GM23248 (cell line): ENCODE results near the gene OPRD1. TPM values are rescaled to one million over a fixed set of nuclear protein-coding genes. Genes with fewer than 3 reads are reported as not detected.
"Not testable (repeated sequence)": the region's sequence is repeated elsewhere in the genome, so short reads cannot be mapped to it uniquely, and the experiment has no call there.

Experiments
- DNase-seq: peaks from one replicate; pipeline ENCODE4 v3.0.0-alpha.2; 2015
- H2AFZ ChIP-seq: fragments of 200-600 bp; sonication (generic); 2 replicates; pipeline ENCODE4 v1.6.1; 2016; ENCODE audit warnings: antibody characterized with exemption
- H3F3A ChIP-seq: fragments of 200-600 bp; sonication (generic); 2 replicates; pipeline ENCODE4 v1.6.1; 2016; ENCODE audit warnings: mild to moderate bottlenecking, antibody characterized with exemption, mixed run types; ENCODE audit not compliant: insufficient read depth
- H3K27ac ChIP-seq: fragments of 200-600 bp; sonication (generic); 2 replicates; pipeline ENCODE4 v1.5.1; 2016; ENCODE audit warnings: mild to moderate bottlenecking
- H3K27me3 ChIP-seq: fragments of 200-600 bp; sonication (generic); replicated peaks from 2 replicates; pipeline ENCODE4 v1.6.1; 2016; ENCODE audit warnings: mild to moderate bottlenecking; ENCODE audit not compliant: insufficient read depth
- H3K36me3 ChIP-seq: fragments of 200-600 bp; sonication (generic); 2 replicates; pipeline ENCODE4 v1.6.1; 2016; ENCODE audit warnings: low read depth, mild to moderate bottlenecking
- H3K4me1 ChIP-seq: fragments of 200-600 bp; sonication (generic); 2 replicates; pipeline ENCODE4 v1.6.1; 2016; ENCODE audit warnings: mild to moderate bottlenecking; ENCODE audit not compliant: insufficient read depth
- H3K4me2 ChIP-seq: fragments of 200-600 bp; sonication (generic); one replicate; pipeline ENCODE4 v1.6.1; 2016; ENCODE audit warnings: mild to moderate bottlenecking; ENCODE audit not compliant: unreplicated experiment
- H3K4me3 ChIP-seq: fragments of 200-600 bp; sonication (generic); 2 replicates; pipeline ENCODE4 v1.5.1; 2016; ENCODE audit warnings: mild to moderate bottlenecking
- H3K79me2 ChIP-seq: fragments of 200-600 bp; sonication (generic); 2 replicates; pipeline ENCODE4 v1.6.1; 2016; ENCODE audit warnings: mild to moderate bottlenecking; ENCODE audit not compliant: insufficient read depth
- H3K9ac ChIP-seq: fragments of 200-600 bp; sonication (generic); 2 replicates; pipeline ENCODE4 v1.6.1; 2016; ENCODE audit warnings: mild to moderate bottlenecking
- H3K9me2 ChIP-seq: fragments of 200-600 bp; sonication (generic); 2 replicates; pipeline ENCODE4 v1.6.1; 2016; ENCODE audit warnings: mixed run types, mild to moderate bottlenecking, moderate library complexity; ENCODE audit not compliant: insufficient read depth
- H3K9me3 ChIP-seq: fragments of 200-600 bp; sonication (generic); one replicate; pipeline ENCODE4 v1.6.1; 2017; ENCODE audit warnings: low read depth
- H4K20me1 ChIP-seq: fragments of 200-600 bp; sonication (generic); 2 replicates; pipeline ENCODE4 v1.6.0; 2016; ENCODE audit not compliant: insufficient read depth
- EZH2 ChIP-seq: fragments of 200-600 bp; sonication (generic); IDR thresholded peaks from 2 replicates; pipeline ENCODE4 v1.6.1; 2018; ENCODE audit warnings: antibody characterized with exemption, mild to moderate bottlenecking; ENCODE audit not compliant: insufficient read depth, poor library complexity, severe bottlenecking
- EZH2phosphoT487 ChIP-seq: fragments of 200-600 bp; sonication (generic); IDR thresholded peaks from 2 replicates; pipeline ENCODE4 v1.6.1; 2018; ENCODE audit warnings: antibody characterized with exemption, moderate library complexity, mild to moderate bottlenecking, low read depth; ENCODE audit not compliant: insufficient read depth
- WGBS, 2 experiments: methylation state at CpG; one replicate each; pipeline ENCODE4 v1.1.6; 2015 to 2017; ENCODE audit warnings: low lambda C conversion rate in 2 of 2, low coverage in 1 of 2; ENCODE audit errors: missing lambda C conversion rate in 2 of 2; 5-methylcytosine and 5-hydroxymethylcytosine counted together
- in situ Hi-C: fragments of 300-500 bp; cut with MboI; formaldehyde crosslinking; loops from 2 replicates; pipeline ENCODE4 v1.15.0; 2020
- polyA plus RNA-seq: library from polyadenylated mRNA; unstranded; fragments of >200 nt; fragmentation: Nextera tagmentation; extraction: Ambion mirVana; gene quantifications from 2 replicates; pipeline ENCODE4 v1.2.1, GENCODE V29; 2016
- total RNA-seq: library from RNA; depleted of rRNA; stranded (reverse); fragments of >200 nt; shearing (Covaris generic); gene quantifications from 2 replicates; pipeline ENCODE4 v1.2.3, GENCODE V29; 2014

The OPRD1 gene
- total and polyA plus RNA-seq, 2 experiments from 2014 or later: not detected

DNA sequence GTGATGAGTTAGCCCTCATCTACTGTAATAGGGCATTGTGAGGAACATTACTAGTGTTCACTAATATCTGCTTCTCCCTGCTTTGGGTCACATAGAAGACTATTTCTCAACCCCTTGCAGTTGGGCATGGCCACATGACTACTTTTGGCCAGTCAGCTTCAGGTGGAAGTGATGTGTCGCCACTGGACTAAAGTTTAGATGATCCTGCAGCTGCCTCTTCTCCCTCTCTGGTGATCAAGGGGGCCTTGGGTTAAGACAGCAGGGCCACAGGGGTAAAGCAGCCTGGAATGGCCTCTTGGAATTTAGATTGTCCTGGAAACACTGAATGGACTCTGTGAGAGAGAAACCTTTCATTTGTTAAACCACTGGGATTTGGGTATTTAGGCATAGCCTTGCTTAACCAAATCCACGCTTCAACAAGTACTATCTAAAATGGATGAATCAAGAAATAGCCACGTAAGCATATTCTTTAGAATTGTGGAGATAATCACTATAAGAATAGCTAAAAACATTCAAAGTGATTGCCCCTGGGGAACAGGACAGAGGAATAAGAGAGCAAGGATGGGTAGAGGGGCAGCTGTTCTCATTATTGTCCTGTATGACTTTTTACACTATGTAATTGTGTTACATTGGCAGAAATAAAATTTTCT lies 41.2 kb downstream of the OPRD1 start:
- H3K27me3 ChIP-seq: peaks cover 18% of the 10 kb centered on the region; the same call in 1 of the 2 replicates
- no peak overlapping the region for H3K9ac ChIP-seq
- no peaks in the 10 kb centered on the region for H3K4me1 ChIP-seq
- no peaks in the 10 kb centered on the region for H3K9me2 ChIP-seq
- H3K4me3 ChIP-seq: no peak overlapping the region
- H4K20me1 ChIP-seq: no peaks in the 10 kb centered on the region
- H3K4me2 ChIP-seq: no peak overlapping the region
- H3K9me3 ChIP-seq: no peaks in the 10 kb centered on the region
- in situ Hi-C loops: no loop called here
- WGBS, 2 experiments: 57 to 65% methylated on average over 3 of the region's 3 CpGs
- no peak overlapping the region for H2AFZ ChIP-seq
- H3F3A ChIP-seq: no peaks in the 10 kb centered on the region
- H3K79me2 ChIP-seq: no peaks in the 10 kb centered on the region
- DNase-seq: no peak
- no peaks in the 10 kb centered on the region for H3K36me3 ChIP-seq
- no peak overlapping the region for H3K27ac ChIP-seq
- TF ChIP-seq EZH2phosphoT487 (no peak), EZH2 (no peak)

DNA sequence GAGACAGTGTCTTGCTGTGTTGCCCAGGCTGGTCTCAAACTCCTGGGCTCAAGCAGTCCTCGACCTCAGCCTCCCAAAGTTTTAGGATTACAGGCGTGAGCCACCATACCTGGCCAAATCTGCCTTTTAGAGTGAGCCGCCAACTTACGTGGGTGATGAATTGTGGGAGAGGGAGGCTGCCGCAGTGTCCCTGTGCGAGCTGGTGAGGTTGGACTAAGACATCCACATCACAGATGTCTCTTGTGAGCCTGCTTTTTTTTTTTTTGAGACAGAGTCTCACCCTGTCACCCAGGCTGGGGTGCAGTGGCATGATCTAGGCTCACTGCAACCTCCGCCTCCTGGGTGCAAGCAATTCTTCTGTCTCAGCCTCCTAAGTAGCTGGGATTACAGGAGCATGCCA lies 42.4 kb downstream of the OPRD1 start:
- H3K4me1 ChIP-seq, H3K79me2 ChIP-seq, DNase-seq, H3K27ac ChIP-seq, H3K36me3 ChIP-seq, in situ Hi-C loops, H3K4me3 ChIP-seq, H4K20me1 ChIP-seq, H3K9me3 ChIP-seq, H3K9me2 ChIP-seq, H2AFZ ChIP-seq, H3K4me2 ChIP-seq, H3K9ac ChIP-seq, H3F3A ChIP-seq: not testable (repeated sequence)
- peaks cover 18% of the 10 kb centered on the region; the same call in 1 of the 2 replicates for H3K27me3 ChIP-seq
- WGBS, 2 experiments: 69 to 77% methylated on average over 7 of the region's 7 CpGs

DNA sequence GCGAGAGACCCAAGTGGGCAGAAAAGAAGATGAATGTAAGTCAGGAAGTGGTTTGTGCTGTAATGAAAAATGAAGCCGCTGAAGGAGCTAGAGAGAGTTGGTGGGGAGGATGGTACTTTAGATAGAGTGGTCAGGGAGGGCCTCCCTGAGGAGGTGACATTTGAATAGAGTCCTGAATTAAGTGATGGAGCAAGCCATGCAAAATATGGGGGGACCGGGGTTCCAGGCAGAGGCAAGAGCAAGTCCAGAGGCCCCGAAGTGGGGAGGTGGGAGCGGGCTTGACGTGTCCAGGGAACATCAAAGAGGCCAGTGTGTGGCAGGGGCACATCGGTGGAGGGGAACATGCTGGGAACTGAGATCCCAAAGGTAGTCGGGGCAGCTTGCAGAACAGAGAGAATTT lies 43.1 kb downstream of the OPRD1 start:
- no peak overlapping the region for H3K9ac ChIP-seq
- H3K4me3 ChIP-seq: no peak overlapping the region
- no peaks in the 10 kb centered on the region for H3K4me1 ChIP-seq
- H3K4me2 ChIP-seq: no peak overlapping the region
- peaks cover 18% of the 10 kb centered on the region; the same call in 1 of the 2 replicates for H3K27me3 ChIP-seq
- 61 to 66% methylated on average over 8 of the region's 8 CpGs for WGBS, 2 experiments
- DNase-seq: no peak
- in situ Hi-C loops: no loop called here
- no peaks in the 10 kb centered on the region for H3K9me3 ChIP-seq
- no peaks in the 10 kb centered on the region for H4K20me1 ChIP-seq
- no peak overlapping the region for H2AFZ ChIP-seq
- no peaks in the 10 kb centered on the region for H3K9me2 ChIP-seq
- TF ChIP-seq EZH2 (no peak), EZH2phosphoT487 (no peak)
- no peaks in the 10 kb centered on the region for H3K79me2 ChIP-seq
- no peaks in the 10 kb centered on the region for H3K36me3 ChIP-seq
- H3F3A ChIP-seq: no peaks in the 10 kb centered on the region
- no peak overlapping the region for H3K27ac ChIP-seq

DNA sequence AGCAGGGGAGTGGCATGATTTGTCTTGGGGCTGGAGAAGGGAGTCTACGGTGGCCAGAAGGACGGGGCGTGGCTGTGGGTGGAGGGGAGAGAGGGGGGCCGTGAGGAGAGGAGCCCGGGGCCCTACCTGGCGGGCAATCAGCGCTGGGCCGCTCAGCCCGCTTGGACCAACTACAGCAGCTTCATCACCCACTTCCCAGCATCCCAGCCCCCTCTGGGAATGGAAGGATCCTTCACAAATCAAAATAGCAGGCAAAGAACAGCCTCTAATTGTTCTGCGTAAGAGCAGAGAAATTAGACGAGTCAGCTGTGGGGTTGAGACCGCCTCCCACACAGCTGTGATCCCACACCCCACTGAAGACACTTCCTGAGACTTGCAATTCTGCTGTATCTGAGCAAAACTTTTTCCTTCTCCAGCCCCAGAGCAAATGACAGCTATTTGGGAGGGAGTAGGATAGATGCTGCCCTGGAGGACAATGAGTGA lies 43.5 kb downstream of the OPRD1 start:
- H2AFZ ChIP-seq: no peak overlapping the region
- H3F3A ChIP-seq: no peaks in the 10 kb centered on the region
- no peaks in the 10 kb centered on the region for H3K9me2 ChIP-seq
- WGBS, 2 experiments: 3 to 5% methylated on average over 4 to 12 of the region's 12 CpGs
- no peaks in the 10 kb centered on the region for H4K20me1 ChIP-seq
- no peaks in the 10 kb centered on the region for H3K36me3 ChIP-seq
- H3K4me1 ChIP-seq: no peaks in the 10 kb centered on the region
- H3K9me3 ChIP-seq: no peaks in the 10 kb centered on the region
- H3K4me3 ChIP-seq: no peak overlapping the region
- no peak overlapping the region for H3K9ac ChIP-seq
- peaks cover 18% of the 10 kb centered on the region; the same call in 1 of the 2 replicates for H3K27me3 ChIP-seq
- H3K79me2 ChIP-seq: no peaks in the 10 kb centered on the region
- TF ChIP-seq EZH2 (no peak), EZH2phosphoT487 (no peak)
- no peak overlapping the region for H3K4me2 ChIP-seq
- in situ Hi-C loops: no loop called here
- H3K27ac ChIP-seq: no peak overlapping the region
- DNase-seq: peak; percentile 21

DNA sequence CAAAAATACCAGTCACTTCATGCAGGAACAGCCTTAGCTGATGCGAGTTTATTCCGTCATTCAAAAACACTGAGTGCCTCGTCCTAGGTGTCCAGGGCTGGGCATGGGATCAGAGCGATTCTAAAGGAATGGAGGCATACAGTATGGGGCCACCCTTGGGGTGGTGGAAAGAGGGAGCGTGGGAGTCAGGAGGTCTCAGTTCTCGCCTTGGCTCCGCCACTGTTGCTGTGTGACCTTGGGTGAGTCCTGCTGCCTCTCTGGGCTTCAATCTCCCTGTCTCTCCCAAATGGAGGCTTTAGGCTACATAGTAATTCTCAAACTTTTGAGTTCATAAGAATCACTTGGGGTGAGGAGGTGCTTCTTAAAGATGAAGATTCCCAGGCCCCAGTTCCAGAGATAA lies 44.0 kb downstream of the OPRD1 start:
- WGBS, 2 experiments: 76% methylated on average over 7 of the region's 7 CpGs
- in situ Hi-C loops: no loop called here
- Histone ChIP-seq H3K9me2 (no peaks in the 10 kb centered on the region), H3K36me3 (no peaks in the 10 kb centered on the region), H3K4me2 (no peak overlapping the region), H3K27ac (no peak overlapping the region), H3K4me3 (no peak overlapping the region), H3K79me2 (no peaks in the 10 kb centered on the region), H3K9me3 (no peaks in the 10 kb centered on the region), H4K20me1 (no peaks in the 10 kb centered on the region), H3K27me3 (peaks cover 18% of the 10 kb centered on the region; the same call in 1 of the 2 replicates), H3K4me1 (no peaks in the 10 kb centered on the region), H3F3A (no peaks in the 10 kb centered on the region), H3K9ac (no peak overlapping the region), H2AFZ (no peak overlapping the region)
- no peak for DNase-seq
- TF ChIP-seq EZH2phosphoT487: no peak
- no peak for TF ChIP-seq EZH2
